CD14-positive monocyte (primary cell): ENCODE data around the gene STIL. TPM values are rescaled to one million over a fixed set of nuclear protein-coding genes. Genes with fewer than 3 reads are reported as not detected.
A peak's percentile ranks its signal among the peaks of the same experiment; 100 is the strongest.

Experiments used
- DNase-seq, 3 donors: peaks; one replicate each; pipeline ENCODE4 v3.0.0-alpha.2; 2011 to 2022
- H2AFZ ChIP-seq: 2 replicates; pipeline ENCODE4 v1.6.0; 2012; ENCODE audit warnings: mild to moderate bottlenecking, low read depth, low read length, inconsistent platforms; ENCODE audit not compliant: insufficient read depth, poor library complexity, severe bottlenecking
- H3K27ac ChIP-seq, 2 donors: 1 replicate in 1 of 2; 2 replicates in 1 of 2; pipeline ENCODE4 v1.5.1; 2012 to 2013; ENCODE audit warnings: low read length in 2 of 2, control low read depth in 1 of 2, inconsistent platforms in 1 of 2, low read depth in 1 of 2, mild to moderate bottlenecking in 1 of 2
- H3K27me3 ChIP-seq, 2 donors: one replicate each; pipeline versions ENCODE4 v1.6.0 to v1.6.1; 2011 to 2013; ENCODE audit warnings: low read length in 2 of 2; ENCODE audit not compliant: control insufficient read depth in 2 of 2, insufficient read depth in 2 of 2
- H3K36me3 ChIP-seq, 2 donors: replicated peaks in 1 of 2; 1 replicate in 1 of 2; 2 replicates in 1 of 2; pipeline versions ENCODE4 v1.5.1 to v1.6.1; 2012 to 2013; ENCODE audit warnings: low read length in 2 of 2, control low read depth in 1 of 2, inconsistent platforms in 1 of 2, mild to moderate bottlenecking in 1 of 2; ENCODE audit not compliant: insufficient read depth in 2 of 2, control insufficient read depth in 1 of 2
- H3K4me1 ChIP-seq, 2 donors: 1 replicate in 1 of 2; 2 replicates in 1 of 2; pipeline versions ENCODE4 v1.5.1 to v1.6.1; 2012 to 2013; ENCODE audit warnings: low read length in 2 of 2, control low read depth in 1 of 2, inconsistent platforms in 1 of 2, mild to moderate bottlenecking in 1 of 2, moderate library complexity in 1 of 2; ENCODE audit not compliant: insufficient read depth in 2 of 2, control insufficient read depth in 1 of 2
- H3K4me2 ChIP-seq: replicated peaks from 2 replicates; pipeline ENCODE3; 2012; ENCODE audit warnings: low read length, moderate library complexity, mild to moderate bottlenecking; ENCODE audit not compliant: poor library complexity, severe bottlenecking; ENCODE audit errors: extremely low read depth
- H3K4me3 ChIP-seq, 3 experiments: fragments of 200-600 bp in 1 of 3; sonication (generic) in 1 of 3; replicated peaks in 1 of 3; 1 replicate in 2 of 3; 2 replicates in 1 of 3; pipeline ENCODE4 v1.5.1; 2011 to 2013; ENCODE audit warnings: low read length in 3 of 3, mild to moderate bottlenecking in 3 of 3, control low read depth in 2 of 3, low read depth in 2 of 3, inconsistent platforms in 1 of 3, moderate library complexity in 1 of 3
- H3K79me2 ChIP-seq: 2 replicates; pipeline ENCODE4 v1.6.0; 2012; ENCODE audit warnings: mild to moderate bottlenecking, control low read depth, inconsistent platforms, low read length, moderate library complexity; ENCODE audit not compliant: insufficient read depth
- H3K9ac ChIP-seq: 2 replicates; pipeline ENCODE4 v1.6.0; 2017; ENCODE audit warnings: low read length, mild to moderate bottlenecking; ENCODE audit not compliant: insufficient read depth, poor library complexity, severe bottlenecking
- H3K9me3 ChIP-seq, 2 donors: replicated peaks in 1 of 2; 1 replicate in 1 of 2; 2 replicates in 1 of 2; pipeline versions ENCODE4 v1.5.1 to v1.6.1; 2012 to 2013; ENCODE audit warnings: low read length in 2 of 2, control low read depth in 1 of 2; ENCODE audit not compliant: control insufficient read depth in 1 of 2, insufficient read depth in 1 of 2
- H4K20me1 ChIP-seq: 2 replicates; pipeline ENCODE4 v1.6.0; 2012; ENCODE audit warnings: mild to moderate bottlenecking, low read length, control low read depth, moderate library complexity; ENCODE audit not compliant: insufficient read depth
- H3K27ac Mint-ChIP-seq, 7 donors: one replicate each; pipeline ENCODE4 v1.8.0; 2020; ENCODE audit warnings: mild to moderate bottlenecking in 7 of 7, mixed read lengths in 7 of 7, moderate library complexity in 6 of 7, inconsistent platforms in 2 of 7
- H3K27me3 Mint-ChIP-seq, 3 donors: one replicate each; pipeline ENCODE4 v1.8.0; 2021 to 2022; ENCODE audit warnings: low read depth in 3 of 3, mild to moderate bottlenecking in 3 of 3, mixed read lengths in 3 of 3, moderate library complexity in 3 of 3, inconsistent platforms in 1 of 3
- H3K36me3 Mint-ChIP-seq, 2 donors: one replicate each; pipeline ENCODE4 v1.8.0; 2020; ENCODE audit warnings: mixed read lengths in 2 of 2, inconsistent platforms in 1 of 2, mild to moderate bottlenecking in 1 of 2
- H3K4me1 Mint-ChIP-seq: one replicate; pipeline ENCODE4 v1.8.0; 2020; ENCODE audit warnings: mild to moderate bottlenecking, mixed read lengths
- H3K4me3 Mint-ChIP-seq, 2 donors: one replicate each; pipeline ENCODE4 v1.8.0; 2020; ENCODE audit warnings: mild to moderate bottlenecking in 2 of 2, mixed read lengths in 2 of 2, moderate library complexity in 1 of 2
- H3K9me3 Mint-ChIP-seq, 7 donors: one replicate each; pipeline ENCODE4 v1.8.0; 2020 to 2022; ENCODE audit warnings: mixed read lengths in 7 of 7, mild to moderate bottlenecking in 6 of 7, moderate library complexity in 6 of 7, inconsistent platforms in 2 of 7
- WGBS: methylation state at CpG from one replicate; pipeline ENCODE4 v1.1.5; 2013; ENCODE audit warnings: missing lambda C conversion rate; ENCODE audit not compliant: insufficient coverage; 5-methylcytosine and 5-hydroxymethylcytosine counted together
- intact Hi-C, 2 donors: fragments of 100-400 bp; cut with micrococcal nuclease; formaldehyde crosslinking; loops; one replicate each; pipeline versions ENCODE4 v1.15.0 to v1.15.1; 2023
- polyA plus RNA-seq, 3 donors: library from polyadenylated mRNA; depleted of rRNA in 1 of 3; unstranded in 2 of 3; stranded (reverse) in 1 of 3; fragments of 300-500 nt in 2 of 3; fragments of >200 nt in 1 of 3; fragmentation: Illumina TruSeq in 2 of 3; gene quantifications; 1 replicate in 2 of 3; 2 replicates in 1 of 3; pipeline ENCODE4 v1.2.3, GENCODE V29; 2012 to 2021
- TF ChIP-seq, protein P1 (sequence below): fragments of 200-600 bp; IDR thresholded peaks from one replicate; pipeline ENCODE4 v1.8.0; 2022; ENCODE audit warnings: antibody characterized with exemption, mild to moderate bottlenecking

STIL gene
- polyA plus RNA-seq, 3 donors: 0.16 to 0.31 (median 0.27) TPM

DNA sequence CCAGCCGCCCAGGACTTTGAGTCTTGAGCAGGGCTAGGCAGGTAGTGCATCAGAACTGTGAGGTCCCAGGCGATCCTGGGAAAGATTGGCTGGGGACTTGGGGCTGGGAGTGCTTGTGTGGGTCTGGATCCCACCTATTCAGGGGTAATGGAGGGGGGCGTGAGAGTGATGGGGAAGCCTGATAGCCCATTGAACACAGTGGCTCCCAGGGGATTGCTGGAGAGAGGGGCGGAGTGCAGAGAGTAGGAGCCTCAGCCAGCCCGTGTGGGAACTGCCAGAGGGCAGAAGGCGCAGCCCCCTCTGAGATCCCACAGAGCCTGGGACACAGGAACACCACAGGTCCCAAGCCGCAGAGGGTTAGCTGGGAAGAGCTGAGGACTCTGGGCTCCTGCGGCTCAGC is 104.9 kb downstream of the STIL start:
- WGBS: 84% methylated on average over 8 of the region's 8 CpGs
- TF ChIP-seq, protein P1, sequence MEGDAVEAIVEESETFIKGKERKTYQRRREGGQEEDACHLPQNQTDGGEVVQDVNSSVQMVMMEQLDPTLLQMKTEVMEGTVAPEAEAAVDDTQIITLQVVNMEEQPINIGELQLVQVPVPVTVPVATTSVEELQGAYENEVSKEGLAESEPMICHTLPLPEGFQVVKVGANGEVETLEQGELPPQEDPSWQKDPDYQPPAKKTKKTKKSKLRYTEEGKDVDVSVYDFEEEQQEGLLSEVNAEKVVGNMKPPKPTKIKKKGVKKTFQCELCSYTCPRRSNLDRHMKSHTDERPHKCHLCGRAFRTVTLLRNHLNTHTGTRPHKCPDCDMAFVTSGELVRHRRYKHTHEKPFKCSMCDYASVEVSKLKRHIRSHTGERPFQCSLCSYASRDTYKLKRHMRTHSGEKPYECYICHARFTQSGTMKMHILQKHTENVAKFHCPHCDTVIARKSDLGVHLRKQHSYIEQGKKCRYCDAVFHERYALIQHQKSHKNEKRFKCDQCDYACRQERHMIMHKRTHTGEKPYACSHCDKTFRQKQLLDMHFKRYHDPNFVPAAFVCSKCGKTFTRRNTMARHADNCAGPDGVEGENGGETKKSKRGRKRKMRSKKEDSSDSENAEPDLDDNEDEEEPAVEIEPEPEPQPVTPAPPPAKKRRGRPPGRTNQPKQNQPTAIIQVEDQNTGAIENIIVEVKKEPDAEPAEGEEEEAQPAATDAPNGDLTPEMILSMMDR: no peak
- no peak overlapping the region for H3K4me3 Mint-ChIP-seq

GRCh38 chr1:47208374-47208850 is 105.5 kb downstream of the STIL start:
- no peaks in the 10 kb centered on the region for H3K36me3 Mint-ChIP-seq
- no peak overlapping the region for H2AFZ ChIP-seq
- WGBS: 90% methylated on average over 6 of the region's 11 CpGs
- no peak overlapping the region for H3K4me3 ChIP-seq
- no peak overlapping the region for H3K4me2 ChIP-seq
- no peak overlapping the region for H3K9ac ChIP-seq
- no peaks in the 10 kb centered on the region for H3K79me2 ChIP-seq
- H3K4me1 ChIP-seq: peaks cover 10 to 12% of the 10 kb centered on the region in 2 donors
- H3K27ac Mint-ChIP-seq: peak overlapping the region in 1 of 7 donors; percentile 19
- H4K20me1 ChIP-seq: no peaks in the 10 kb centered on the region
- no peaks in the 10 kb centered on the region for H3K9me3 Mint-ChIP-seq
- H3K9me3 ChIP-seq: no peaks in the 10 kb centered on the region
- H3K27ac ChIP-seq: no peak overlapping the region
- H3K4me1 Mint-ChIP-seq: no peaks in the 10 kb centered on the region
- H3K27me3 ChIP-seq: no peaks in the 10 kb centered on the region
- TF ChIP-seq, protein P1: no peak
- no peak overlapping the region for H3K4me3 Mint-ChIP-seq
- H3K27me3 Mint-ChIP-seq: peaks cover 4 to 9% (median 9%) of the 10 kb centered on the region in 3 donors
- DNase-seq: no peak
- intact Hi-C loops: no loop called here
- no peaks in the 10 kb centered on the region for H3K36me3 ChIP-seq

More for the DNA sequence above, 104.9 kb downstream of the STIL start:
- Histone ChIP-seq H4K20me1 (no peaks in the 10 kb centered on the region), H3K9me3 (no peaks in the 10 kb centered on the region), H3K4me1 (peaks cover 11 to 12% of the 10 kb centered on the region in 2 donors), H3K4me3 (no peak overlapping the region), H3K27me3 (no peaks in the 10 kb centered on the region), H2AFZ (no peak overlapping the region), H3K79me2 (no peaks in the 10 kb centered on the region), H3K27ac (no peak overlapping the region), H3K36me3 (no peaks in the 10 kb centered on the region), H3K4me2 (no peak overlapping the region), H3K9ac (no peak overlapping the region)
- H3K36me3 Mint-ChIP-seq: no peaks in the 10 kb centered on the region
- H3K4me1 Mint-ChIP-seq: no peaks in the 10 kb centered on the region
- H3K27me3 Mint-ChIP-seq: peaks cover 4 to 9% (median 8%) of the 10 kb centered on the region in 3 donors
- no peak overlapping the region for H3K27ac Mint-ChIP-seq
- H3K9me3 Mint-ChIP-seq: no peaks in the 10 kb centered on the region
- intact Hi-C loops: no loop called here
- DNase-seq: no peak
